Measurements from ENCODE around the gene EFCAB11. TPM values are rescaled to one million over a fixed set of nuclear protein-coding genes. Genes with fewer than 3 reads are reported as not detected.

Gene EFCAB11
- polyA plus RNA-seq, 1 donor (not counting 4 experiments of a cell fraction or from before 2014, with no cell fraction given) = 12.9 TPM

- Histone ChIP-seq H3K4me2 (ENCODE audit: control insufficient read depth, extremely low read depth, insufficient read depth, low read depth, low read length) (no peak overlapping the region), H3K4me3 (ENCODE audit: control insufficient read depth in 2 of 3, extremely low read depth in 1 of 3, insufficient read depth in 2 of 3, low read depth in 1 of 3, low read length in 3 of 3) (no peak overlapping the region), H3K79me2 (ENCODE audit: control insufficient read depth, insufficient read depth, low read length) (no peaks in the 10 kb centered on the region), H3K36me3 (ENCODE audit: control insufficient read depth in 2 of 2, extremely low read depth in 1 of 2, insufficient read depth in 2 of 2, low read length in 2 of 2) (no peaks in the 10 kb centered on the region), H3K9me3 (ENCODE audit: control insufficient read depth, low read depth, low read length) (no peaks in the 10 kb centered on the region), H2AFZ (ENCODE audit: control insufficient read depth, low read length) (no peak overlapping the region), H3K27ac (ENCODE audit: control insufficient read depth, insufficient read depth, low read length) (no peak overlapping the region), H3K9ac (ENCODE audit: control insufficient read depth, extremely low read depth, insufficient read depth, low read length) (no peak overlapping the region), H4K20me1 (ENCODE audit: control insufficient read depth, extremely low read depth, insufficient read depth, low read length) (no peaks in the 10 kb centered on the region), H3K9me1 (ENCODE audit: control insufficient read depth, extremely low read depth, insufficient read depth, low read length) (no peaks in the 10 kb centered on the region), H3K4me1 (ENCODE audit: control insufficient read depth, extremely low read depth, insufficient read depth, low read length) (peaks cover 6% of the 10 kb centered on the region), H3K27me3 (ENCODE audit: control insufficient read depth, extremely low read depth, insufficient read depth, low read length) (no peaks in the 10 kb centered on the region)
- dilution Hi-C loops (cut with MboI; ENCODE audit: extremely low pct_ligation_motif_present, low sequenced_read_pairs) = no loop called here
- FAIRE-seq (no peak), DNase-seq (ENCODE audit: low read depth, low spot score) (no peak)
- TF ChIP-seq EZH2 (IDR thresholded peaks at IDR 0.05; ENCODE audit: low read length) = no peak
- TF ChIP-seq CTCF (optimal IDR thresholded peaks at IDR 0.05 in 1 of 3, IDR thresholded peaks at IDR 0.05 in 1 of 3, conservative IDR thresholded peaks at IDR 0.05 in 1 of 3; ENCODE audit: extremely low read depth in 1 of 3, insufficient read depth in 2 of 3, low read length in 3 of 3) = no peak
Measured at GRCh38 chr14:89833661-89834060, 120.9 kb downstream of the EFCAB11 start.

- Histone ChIP-seq H3K4me1 (ENCODE audit: control insufficient read depth, extremely low read depth, insufficient read depth, low read length) (peaks cover 6% of the 10 kb centered on the region), H3K9ac (ENCODE audit: control insufficient read depth, extremely low read depth, insufficient read depth, low read length) (no peak overlapping the region), H3K27ac (ENCODE audit: control insufficient read depth, insufficient read depth, low read length) (no peak overlapping the region), H3K36me3 (ENCODE audit: control insufficient read depth in 2 of 2, extremely low read depth in 1 of 2, insufficient read depth in 2 of 2, low read length in 2 of 2) (no peaks in the 10 kb centered on the region), H3K27me3 (ENCODE audit: control insufficient read depth, extremely low read depth, insufficient read depth, low read length) (no peaks in the 10 kb centered on the region), H4K20me1 (ENCODE audit: control insufficient read depth, extremely low read depth, insufficient read depth, low read length) (no peaks in the 10 kb centered on the region), H2AFZ (ENCODE audit: control insufficient read depth, low read length) (no peak overlapping the region), H3K79me2 (ENCODE audit: control insufficient read depth, insufficient read depth, low read length) (no peaks in the 10 kb centered on the region), H3K4me3 (ENCODE audit: control insufficient read depth in 2 of 3, extremely low read depth in 1 of 3, insufficient read depth in 2 of 3, low read depth in 1 of 3, low read length in 3 of 3) (no peak overlapping the region), H3K9me3 (ENCODE audit: control insufficient read depth, low read depth, low read length) (no peaks in the 10 kb centered on the region), H3K9me1 (ENCODE audit: control insufficient read depth, extremely low read depth, insufficient read depth, low read length) (no peaks in the 10 kb centered on the region), H3K4me2 (ENCODE audit: control insufficient read depth, extremely low read depth, insufficient read depth, low read depth, low read length) (no peak overlapping the region)
- DNase-seq (ENCODE audit: low read depth, low spot score) (no peak), FAIRE-seq (no peak)
- TF ChIP-seq EZH2 (IDR thresholded peaks at IDR 0.05; ENCODE audit: low read length) (no peak), CTCF (optimal IDR thresholded peaks at IDR 0.05 in 1 of 3, IDR thresholded peaks at IDR 0.05 in 1 of 3, conservative IDR thresholded peaks at IDR 0.05 in 1 of 3; ENCODE audit: extremely low read depth in 1 of 3, insufficient read depth in 2 of 3, low read length in 3 of 3) (no peak)
- dilution Hi-C loops (cut with MboI; ENCODE audit: extremely low pct_ligation_motif_present, low sequenced_read_pairs) = no loop called here
Measured at GRCh38 chr14:89833120-89833532, 121.4 kb downstream of the EFCAB11 start.
